ENCODE measurements around the gene CPED1. TPM values are rescaled to one million over a fixed set of nuclear protein-coding genes. Genes with fewer than 3 reads are reported as not detected.

CPED1 gene
- total and polyA plus RNA-seq, 11 donors: 3.6 to 51.2 (median 24.8) TPM

DNA sequence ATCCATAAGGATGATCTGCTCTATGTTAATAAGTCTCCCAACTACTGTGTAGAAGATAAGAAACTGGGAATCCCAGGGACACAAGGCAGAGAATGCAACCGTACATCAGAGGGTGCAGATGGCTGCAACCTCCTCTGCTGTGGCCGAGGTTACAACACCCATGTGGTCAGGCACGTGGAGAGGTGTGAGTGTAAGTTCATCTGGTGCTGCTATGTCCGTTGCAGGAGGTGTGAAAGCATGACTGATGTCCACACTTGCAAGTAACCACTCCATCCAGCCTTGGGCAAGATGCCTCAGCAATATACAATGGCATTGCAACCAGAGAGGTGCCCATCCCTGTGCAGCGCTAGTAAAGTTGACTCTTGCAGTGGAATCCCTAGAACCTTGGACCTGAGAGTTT, 350.6 kb downstream of the CPED1 start:
- WGBS, 4 donors: 66 to 84% (median 72%) methylated on average over 5 of the region's 5 CpGs
- peaks cover 0 to 8% (median 0%) of the 10 kb centered on the region in 12 donors for H3K4me1 ChIP-seq
- H3K36me3 ChIP-seq: peaks cover 0 to 5% (median 0%) of the 10 kb centered on the region in 9 donors
- H3K27ac ChIP-seq: no peak overlapping the region
- TF ChIP-seq POLR2A (IDR thresholded peaks at IDR 0.05): no peak
- TF ChIP-seq, protein P1, sequence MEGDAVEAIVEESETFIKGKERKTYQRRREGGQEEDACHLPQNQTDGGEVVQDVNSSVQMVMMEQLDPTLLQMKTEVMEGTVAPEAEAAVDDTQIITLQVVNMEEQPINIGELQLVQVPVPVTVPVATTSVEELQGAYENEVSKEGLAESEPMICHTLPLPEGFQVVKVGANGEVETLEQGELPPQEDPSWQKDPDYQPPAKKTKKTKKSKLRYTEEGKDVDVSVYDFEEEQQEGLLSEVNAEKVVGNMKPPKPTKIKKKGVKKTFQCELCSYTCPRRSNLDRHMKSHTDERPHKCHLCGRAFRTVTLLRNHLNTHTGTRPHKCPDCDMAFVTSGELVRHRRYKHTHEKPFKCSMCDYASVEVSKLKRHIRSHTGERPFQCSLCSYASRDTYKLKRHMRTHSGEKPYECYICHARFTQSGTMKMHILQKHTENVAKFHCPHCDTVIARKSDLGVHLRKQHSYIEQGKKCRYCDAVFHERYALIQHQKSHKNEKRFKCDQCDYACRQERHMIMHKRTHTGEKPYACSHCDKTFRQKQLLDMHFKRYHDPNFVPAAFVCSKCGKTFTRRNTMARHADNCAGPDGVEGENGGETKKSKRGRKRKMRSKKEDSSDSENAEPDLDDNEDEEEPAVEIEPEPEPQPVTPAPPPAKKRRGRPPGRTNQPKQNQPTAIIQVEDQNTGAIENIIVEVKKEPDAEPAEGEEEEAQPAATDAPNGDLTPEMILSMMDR (IDR thresholded peaks at IDR 0.05): no peak
- DNase-seq (no peak), ATAC-seq (peak in 1 of 4 donors; percentile 33)
- no peak overlapping the region for H3K4me3 ChIP-seq
- H3K27me3 ChIP-seq: peaks cover 0 to 19% (median 14%) of the 10 kb centered on the region in 9 donors
- H3K9me3 ChIP-seq: no peaks in the 10 kb centered on the region
- intact Hi-C loops (cut with DNase I): no loop called here

DNA sequence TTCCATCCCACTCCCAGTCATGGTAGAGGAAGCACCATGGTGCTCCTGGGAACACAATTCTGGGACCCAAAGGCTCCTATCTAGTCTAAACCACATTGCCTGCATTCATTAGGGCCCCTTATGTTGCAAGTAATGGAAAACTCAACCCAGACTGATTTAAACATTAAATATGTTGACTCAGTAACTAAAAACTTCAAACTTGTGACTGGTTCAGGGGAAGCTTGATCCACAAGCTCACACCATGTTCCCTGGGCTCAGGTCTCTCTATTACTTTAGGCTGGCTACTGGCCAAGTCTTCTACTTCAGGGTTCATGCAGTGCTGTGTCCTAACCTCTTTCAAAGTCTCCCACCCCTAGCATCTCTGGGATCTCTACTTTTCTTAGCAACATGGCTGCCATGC, 353.4 kb downstream of the CPED1 start:
- Histone ChIP-seq H3K4me1 (peaks cover 0 to 8% (median 0%) of the 10 kb centered on the region in 12 donors), H3K9me3 (no peaks in the 10 kb centered on the region), H3K27me3 (peaks cover 0 to 1% (median 0%) of the 10 kb centered on the region in 9 donors), H3K4me3 (no peak overlapping the region), H3K27ac (no peak overlapping the region), H3K36me3 (peaks cover 0 to 18% (median 4%) of the 10 kb centered on the region in 9 donors)
- no peak for TF ChIP-seq POLR2A (IDR thresholded peaks at IDR 0.05)
- TF ChIP-seq, protein P1 (IDR thresholded peaks at IDR 0.05): no peak
- no peak for ATAC-seq
- no peak for DNase-seq
- intact Hi-C loops (cut with DNase I): no loop called here

DNA sequence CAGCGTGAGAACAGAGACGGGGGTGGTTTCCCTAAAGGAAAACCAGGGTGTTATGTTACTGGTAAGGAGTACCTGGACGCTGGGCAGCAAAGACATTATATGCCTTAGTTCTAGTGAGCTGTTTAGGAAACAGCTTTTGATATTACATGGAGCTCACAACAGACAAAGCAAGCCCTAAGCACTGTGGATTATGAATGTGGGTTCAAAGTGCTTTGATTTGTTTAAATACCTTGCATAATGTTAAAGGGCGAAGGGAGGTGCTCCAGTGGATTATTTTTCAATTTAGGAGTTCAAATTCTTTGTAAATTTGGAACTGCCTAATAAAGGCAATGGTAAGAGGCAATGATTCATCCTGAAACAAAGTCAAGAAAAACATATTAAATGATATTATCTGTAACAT, 354.1 kb downstream of the CPED1 start:
- DNase-seq (no peak), ATAC-seq (no peak)
- Histone ChIP-seq H3K36me3 (peaks cover 0 to 24% (median 8%) of the 10 kb centered on the region in 9 donors), H3K27me3 (no peaks in the 10 kb centered on the region), H3K9me3 (no peaks in the 10 kb centered on the region), H3K4me1 (peaks cover 0 to 8% (median 0%) of the 10 kb centered on the region in 12 donors), H3K27ac (no peak overlapping the region), H3K4me3 (no peak overlapping the region)
- 88 to 95% (median 91%) methylated on average over 4 of the region's 4 CpGs for WGBS, 4 donors
- TF ChIP-seq POLR2A (IDR thresholded peaks at IDR 0.05): no peak
- TF ChIP-seq, protein P1 (IDR thresholded peaks at IDR 0.05): no peak
- intact Hi-C loops (cut with DNase I): no loop called here

DNA sequence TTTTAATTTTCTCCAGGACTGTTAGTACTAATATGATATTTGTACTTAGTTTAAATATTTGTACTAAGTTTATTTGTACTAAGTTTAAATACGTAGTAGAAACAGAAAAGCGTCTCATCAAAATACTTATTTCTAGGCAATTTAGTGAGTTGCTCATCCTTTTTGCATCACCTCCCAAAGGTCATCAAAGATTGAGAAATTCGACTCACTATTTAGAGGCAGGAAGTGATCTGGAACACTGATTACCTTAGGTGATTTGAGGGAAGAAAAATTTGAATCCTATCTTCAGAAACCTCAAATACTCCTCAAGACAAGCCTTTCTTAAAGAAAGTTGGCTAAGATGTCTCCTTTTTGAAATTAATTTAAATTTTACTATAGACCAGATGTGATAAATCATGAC, 354.8 kb downstream of the CPED1 start:
- DNase-seq (no peak), ATAC-seq (no peak)
- TF ChIP-seq, protein P1 (IDR thresholded peaks at IDR 0.05): no peak
- no peak for TF ChIP-seq POLR2A (IDR thresholded peaks at IDR 0.05)
- peaks cover 0 to 24% (median 8%) of the 10 kb centered on the region in 9 donors for H3K36me3 ChIP-seq
- no peak overlapping the region for H3K27ac ChIP-seq
- H3K27me3 ChIP-seq: no peaks in the 10 kb centered on the region
- no peaks in the 10 kb centered on the region for H3K9me3 ChIP-seq
- peaks cover 0 to 8% (median 0%) of the 10 kb centered on the region in 12 donors for H3K4me1 ChIP-seq
- WGBS, 4 donors: 77 to 85% (median 79%) methylated on average over 3 of the region's 3 CpGs
- no peak overlapping the region for H3K4me3 ChIP-seq
- intact Hi-C loops (cut with DNase I): no loop called here
